CD4-positive, alpha-beta T cell treated with Interleukin-12 subunit alpha and Interleukin-12 subunit beta, for 1 hour (primary cell): Measurements from ENCODE around the gene INTS1.

ENCODE experiments used
- DNase-seq: peaks from one replicate; pipeline ENCODE4 v3.0.0-alpha.2; 2020

Gene INTS1

DNA sequence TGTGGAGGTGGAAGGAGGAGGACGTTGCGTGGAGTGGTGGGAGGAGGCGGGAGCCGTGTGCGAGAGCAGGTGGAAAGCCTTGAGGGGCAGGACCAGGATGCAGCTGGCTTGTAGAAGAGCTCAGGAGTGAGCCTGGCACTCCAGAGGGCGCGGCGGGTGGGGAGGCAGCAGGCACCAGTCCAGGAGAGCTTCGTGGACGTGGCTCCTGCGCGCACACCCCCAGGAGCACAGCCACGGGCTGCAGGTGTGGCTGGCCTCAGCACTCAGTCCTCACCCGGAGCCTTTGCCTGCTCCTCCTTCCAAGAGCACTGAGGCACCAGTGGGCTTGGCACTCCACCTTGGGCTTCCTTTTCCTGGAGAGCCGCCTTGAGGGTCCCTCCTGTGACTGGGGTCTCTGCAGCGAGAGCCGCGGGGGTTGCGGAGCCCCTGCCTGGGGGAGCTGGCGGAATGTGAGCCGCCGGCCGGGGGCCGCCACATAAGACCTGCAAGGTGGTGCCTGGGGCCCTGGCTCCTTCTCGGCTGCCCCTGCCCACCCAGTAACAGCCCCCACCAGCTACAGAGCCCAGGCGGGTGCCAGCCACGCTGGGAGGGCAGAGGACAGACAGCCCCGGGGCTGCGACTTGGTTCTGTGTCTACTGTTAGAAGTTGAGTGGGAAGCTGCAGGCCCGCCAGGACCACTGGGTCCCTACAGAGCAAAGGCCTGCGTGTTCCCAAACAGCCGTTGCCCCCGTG lies 37.4 kb upstream of the INTS1 start:
- DNase-seq, result no peak

- no peak for DNase-seq
Measured at GRCh38 chr7:1540776-1541271, 36.6 kb upstream of the INTS1 start.

- no peak for DNase-seq
Measured at GRCh38 chr7:1539882-1540775, 35.9 kb upstream of the INTS1 start.

GRCh38 chr7:1539181-1539881 lies 35.1 kb upstream of the INTS1 start:
- DNase-seq, result no peak

DNA sequence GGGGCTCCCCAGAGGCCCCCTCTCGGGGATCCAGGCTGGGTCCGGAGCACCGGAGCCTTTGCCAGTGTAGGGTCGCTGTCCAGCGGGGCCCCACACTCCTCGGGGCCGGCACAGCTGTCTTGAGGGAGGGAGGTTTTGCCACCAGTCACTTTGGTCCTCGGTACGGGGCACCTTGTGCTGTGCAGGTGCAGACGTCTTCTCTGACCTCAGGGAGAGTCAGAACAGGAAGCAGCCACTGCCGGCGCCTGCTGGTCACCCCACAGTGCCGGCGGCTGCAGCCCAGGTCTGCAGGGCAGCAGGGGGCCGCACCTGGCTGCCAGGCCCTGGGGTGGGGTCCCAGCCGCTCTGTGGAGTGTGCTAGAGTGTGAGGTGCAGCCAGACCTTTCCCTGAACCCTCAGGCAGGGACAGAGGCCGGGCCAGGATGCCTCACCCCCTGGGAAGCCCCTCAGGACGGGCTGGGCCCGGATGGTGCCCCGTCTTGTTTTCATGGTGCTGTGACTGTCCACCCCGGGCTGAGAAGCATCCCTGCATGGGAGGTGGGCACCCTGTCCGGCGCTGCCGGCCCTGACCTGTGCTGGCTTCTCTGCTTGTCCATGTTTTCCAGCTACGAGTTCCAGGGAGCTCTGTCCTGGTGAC lies 34.5 kb upstream of the INTS1 start:
- no peak for DNase-seq

DNA sequence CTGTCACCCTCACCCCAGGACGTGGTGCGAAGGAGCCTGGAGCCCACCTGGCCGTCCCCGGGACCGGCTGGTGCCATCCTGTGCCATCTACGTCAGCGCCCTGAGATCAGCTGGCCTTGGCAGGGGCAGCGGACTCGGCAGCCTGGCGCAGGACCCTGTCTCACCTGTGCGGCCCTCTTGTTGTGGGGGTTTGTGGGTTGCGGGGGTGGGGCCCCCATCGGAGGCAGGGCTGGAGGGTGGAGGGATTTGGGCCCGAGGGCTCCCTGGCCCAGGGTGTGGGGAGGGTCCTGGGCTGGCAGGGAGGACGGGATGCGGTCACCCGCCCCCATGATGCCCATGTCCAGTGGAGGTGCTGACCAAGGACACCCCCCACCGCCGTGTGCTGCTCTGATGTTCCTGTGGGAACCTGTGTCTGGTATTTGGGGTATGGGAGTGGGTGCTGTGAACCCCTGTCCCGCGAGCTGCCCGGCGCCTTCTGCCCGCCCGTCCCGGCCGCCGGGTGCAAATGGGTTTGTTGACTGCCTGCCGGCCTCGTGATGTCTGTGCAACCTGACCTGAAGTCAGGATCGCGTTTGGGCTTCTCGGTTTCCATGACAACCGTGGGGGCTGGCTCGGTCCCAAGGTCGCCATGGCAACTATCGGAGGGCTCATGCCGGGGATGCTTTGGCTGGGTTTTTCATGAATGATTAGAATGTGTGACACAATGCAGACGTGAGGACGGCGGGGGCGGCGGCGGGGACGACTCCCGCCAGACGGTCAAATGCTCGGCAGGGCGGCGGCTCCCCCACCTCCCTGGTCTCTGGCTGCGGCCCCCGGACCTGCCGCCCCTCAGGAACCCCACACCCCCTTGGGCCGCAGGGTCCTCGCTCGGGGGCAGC lies 33.6 kb upstream of the INTS1 start:
- no peak for DNase-seq

DNA sequence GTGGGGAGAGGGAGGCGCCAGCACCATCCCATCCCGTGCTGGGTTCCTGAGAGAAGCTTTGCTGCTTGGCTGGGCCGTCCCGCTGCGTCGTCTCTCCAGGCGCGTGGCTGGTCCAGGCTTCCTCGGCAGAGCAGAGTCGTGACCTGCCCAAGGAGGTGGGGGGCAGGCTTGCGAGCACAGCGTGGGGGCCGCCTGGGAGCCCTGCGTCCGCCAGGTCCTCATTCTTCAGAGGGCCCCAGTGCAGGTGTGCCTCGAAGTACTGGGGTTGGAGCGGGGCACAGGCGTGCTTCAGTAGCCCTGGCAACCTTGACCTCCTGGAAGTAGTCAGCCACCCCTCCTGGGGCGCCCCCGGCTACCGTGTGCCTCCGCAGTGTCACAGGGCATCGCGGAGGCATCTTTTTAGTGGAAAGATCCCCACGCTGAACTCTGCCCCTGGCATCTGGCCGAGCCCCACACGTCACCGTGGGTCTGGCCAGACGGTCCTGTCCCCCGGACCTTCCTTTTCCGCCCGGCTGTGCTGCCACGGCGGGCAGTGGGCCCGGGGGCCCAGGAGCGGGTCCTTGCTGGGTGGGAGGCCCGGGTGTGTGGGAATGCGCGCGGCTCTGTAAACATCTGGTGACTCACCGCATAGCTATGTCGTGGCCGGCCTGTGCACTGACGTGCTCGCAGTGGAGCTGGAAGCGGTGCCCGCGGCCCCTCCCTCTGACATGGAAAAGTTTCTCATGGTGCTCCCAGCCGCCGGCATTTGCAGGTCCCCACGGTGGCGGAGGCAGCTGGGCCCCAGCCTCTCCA lies 32.8 kb upstream of the INTS1 start:
- no peak for DNase-seq

GRCh38 chr7:1536455-1536742 lies 32.2 kb upstream of the INTS1 start:
- no peak for DNase-seq

DNA sequence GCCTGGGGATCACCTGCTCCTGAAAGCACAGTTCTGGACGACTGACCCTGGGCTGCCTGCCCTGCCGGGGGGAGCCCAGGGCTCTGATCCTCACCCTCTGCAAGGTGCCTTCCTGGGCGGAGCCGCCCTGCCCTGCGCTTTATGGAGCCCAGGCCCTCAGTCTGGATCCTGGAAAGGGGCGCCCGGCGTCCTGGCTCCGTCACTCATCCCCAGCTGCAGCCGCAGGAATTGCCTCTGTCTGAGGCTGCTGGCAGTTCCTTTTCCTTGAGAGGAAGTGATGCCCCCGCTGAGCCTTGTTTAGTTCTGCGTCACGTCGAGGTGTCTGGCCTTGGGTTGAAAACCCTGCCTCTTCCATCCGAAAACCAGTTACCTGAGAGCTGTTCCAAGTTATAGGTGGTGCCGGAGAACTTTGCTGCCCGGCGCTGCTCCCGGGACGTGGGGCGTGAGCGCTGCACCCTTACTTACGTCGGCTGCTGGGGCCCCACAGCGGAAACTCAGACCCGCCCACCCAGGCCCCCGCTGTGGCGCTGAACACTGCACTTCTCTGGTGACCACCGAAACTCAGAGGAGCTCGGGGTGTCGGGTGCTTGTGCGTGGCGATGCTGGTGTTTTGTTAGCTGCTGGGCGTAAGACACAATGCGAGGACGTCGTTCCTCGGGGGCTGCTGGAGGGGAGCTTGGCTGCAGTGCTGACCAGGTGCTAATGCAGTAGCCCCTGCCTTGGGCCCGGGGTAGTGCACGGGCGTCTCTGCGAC lies 31.7 kb upstream of the INTS1 start:
- no peak for DNase-seq

- DNase-seq, result no peak
Measured at GRCh38 chr7:1535100-1535458, 30.9 kb upstream of the INTS1 start.

DNA sequence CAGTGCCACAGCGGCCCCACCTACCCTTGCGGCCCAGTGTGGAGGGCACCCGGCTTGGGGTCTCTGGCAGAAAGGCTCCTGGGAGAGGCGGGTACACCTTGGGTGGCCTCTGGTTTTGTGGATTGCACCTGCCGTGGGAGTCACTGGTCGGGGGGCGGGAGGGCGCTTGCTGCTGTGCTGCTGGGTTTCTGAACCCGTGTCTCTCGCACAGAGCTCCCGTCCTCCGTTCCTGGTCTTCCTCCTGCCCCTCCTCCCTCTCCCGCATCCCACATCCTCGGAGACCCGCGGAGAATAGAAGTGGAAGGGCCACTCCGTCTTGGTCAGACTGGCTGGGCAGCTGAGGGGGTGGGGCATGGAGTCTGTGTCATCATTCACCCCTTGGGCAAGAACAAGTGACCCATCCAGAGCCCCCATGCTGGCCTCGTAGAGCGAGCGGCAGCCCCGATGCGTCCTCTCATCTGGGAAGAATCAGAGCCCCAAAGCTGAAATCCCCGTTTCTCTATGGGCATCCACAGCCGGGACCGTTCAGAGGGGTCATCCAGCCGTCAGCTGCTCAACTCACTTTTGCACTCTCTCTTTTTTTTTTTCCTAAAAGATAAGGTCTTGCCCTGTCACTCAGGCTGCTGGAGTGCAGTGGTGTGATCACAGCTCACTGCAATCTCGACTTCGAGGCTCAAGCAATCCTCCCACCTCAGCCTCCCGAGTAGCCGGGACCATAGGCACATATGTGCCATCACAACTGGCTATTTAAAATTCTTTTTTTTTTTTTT lies 30.3 kb upstream of the INTS1 start:
- DNase-seq, result no peak

DNA sequence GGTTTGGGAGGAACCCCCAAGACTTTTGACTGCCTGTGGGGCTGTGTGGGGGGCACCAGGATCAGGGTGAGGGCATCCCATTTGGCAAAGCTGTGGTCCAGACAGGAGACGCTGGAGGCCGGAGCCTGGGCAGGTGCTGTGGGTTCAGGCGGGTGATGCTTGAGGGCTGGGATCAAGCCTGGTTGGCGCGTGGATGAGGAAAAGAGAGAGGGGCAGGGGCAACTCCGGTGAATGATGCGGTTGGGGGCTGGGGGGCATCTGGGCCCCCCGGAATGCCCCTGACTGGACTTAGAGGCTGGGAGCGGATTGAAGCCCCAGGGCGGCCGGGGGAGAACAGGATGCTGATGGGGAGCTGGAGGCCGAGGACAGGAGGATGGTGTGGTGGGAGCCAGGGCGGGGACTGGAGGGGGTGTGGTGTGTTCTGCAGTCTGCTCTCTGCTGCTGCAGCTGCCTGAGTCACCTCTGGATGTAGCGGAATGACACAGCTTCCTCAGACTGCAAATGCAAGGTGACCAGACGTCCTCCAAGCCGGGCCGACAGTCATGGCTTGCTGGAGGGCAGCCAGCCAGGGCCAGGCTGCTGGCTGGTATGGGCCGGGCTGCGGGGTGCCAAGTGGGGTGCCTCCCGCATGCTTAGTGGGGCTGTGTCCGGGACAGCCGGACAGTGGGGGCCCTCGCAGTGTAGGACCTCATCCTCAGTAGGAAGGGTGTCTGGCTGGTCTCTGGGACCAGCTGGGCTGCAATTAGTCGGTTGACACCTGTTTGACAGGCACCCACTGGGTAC lies 29.5 kb upstream of the INTS1 start:
- DNase-seq, result no peak

GRCh38 chr7:1533255-1533546 lies 29.0 kb upstream of the INTS1 start:
- no peak for DNase-seq

DNA sequence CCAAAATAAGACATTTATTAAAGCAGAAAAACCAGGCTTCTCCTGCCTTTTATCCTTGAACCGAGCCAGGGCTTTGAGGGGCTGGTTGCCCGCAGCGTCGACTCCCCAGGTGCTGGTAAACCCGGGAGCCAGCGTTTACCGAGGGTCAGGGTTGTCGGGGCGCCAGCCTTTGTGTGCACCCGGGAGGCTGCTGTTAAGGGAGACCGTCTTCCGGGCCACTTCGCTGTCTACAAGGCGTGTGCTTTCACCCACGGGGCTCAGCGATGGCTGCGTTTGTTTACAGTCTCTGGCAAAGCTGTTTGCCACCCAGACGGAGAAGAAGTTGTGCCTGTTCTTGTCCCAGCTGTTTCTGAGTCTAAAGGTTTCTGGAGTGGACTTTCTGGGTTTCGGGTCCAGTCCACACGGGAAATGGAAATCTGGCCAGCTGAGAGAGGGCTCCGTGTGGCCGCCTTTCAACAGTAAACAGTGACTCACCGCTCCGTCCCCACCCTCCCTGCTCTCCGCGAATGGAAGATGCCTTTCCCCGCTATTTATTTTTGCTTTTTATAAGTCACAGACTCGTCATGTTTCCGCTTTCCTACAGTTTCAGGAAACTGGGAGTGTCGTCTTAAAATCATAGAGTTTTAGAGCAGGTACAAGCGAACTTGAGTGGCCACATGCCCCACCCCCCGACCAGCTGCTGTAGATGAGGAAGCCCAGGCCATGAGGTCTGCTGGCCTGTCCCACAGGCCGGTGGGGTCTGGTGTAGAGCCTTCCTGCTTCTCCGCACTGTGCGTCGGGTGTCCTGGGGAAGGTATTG lies 28.5 kb upstream of the INTS1 start:
- peak; percentile 63 for DNase-seq

DNA sequence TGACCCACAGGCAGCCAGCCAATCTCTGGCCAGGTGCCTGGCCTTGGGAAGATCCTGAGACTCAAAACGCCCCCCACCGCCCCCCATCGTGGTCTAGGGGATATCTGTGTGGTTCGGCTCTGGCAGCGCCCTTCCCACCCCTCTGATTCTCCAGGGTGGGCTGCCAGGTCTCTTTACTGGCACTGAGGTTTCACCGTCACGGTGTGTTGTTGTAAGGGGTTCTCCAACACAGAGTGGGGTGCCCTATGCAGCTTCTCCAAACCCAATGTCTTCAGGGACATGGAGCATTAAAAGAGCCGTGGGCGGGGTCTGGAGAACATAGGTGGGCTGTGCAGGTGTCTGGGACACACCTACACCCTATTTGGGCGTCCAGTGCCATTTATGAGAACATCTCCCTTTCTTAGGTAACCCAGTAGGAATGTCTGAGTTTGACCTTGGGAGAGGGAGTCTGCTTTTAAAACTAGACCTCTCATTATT lies 27.8 kb upstream of the INTS1 start:
- DNase-seq, result no peak

- DNase-seq, result peak; percentile 65
Measured at GRCh38 chr7:1531263-1531978, 27.2 kb upstream of the INTS1 start.

GRCh38 chr7:1530946-1531262 lies 26.7 kb upstream of the INTS1 start:
- DNase-seq, result no peak
